CD4-positive, alpha-beta T cell treated with Interleukin-4 for 4 hours (primary cell): ENCODE results near the gene ZNHIT1.
"Not testable (repeated sequence)": the region's sequence is repeated elsewhere in the genome, so short reads cannot be mapped to it uniquely, and the experiment has no call there.

ENCODE experiments used
- DNase-seq: peaks from one replicate; pipeline ENCODE4 v3.0.0-alpha.2; 2020

Gene ZNHIT1

GRCh38 chr7:101189109-101189508 lies 28.9 kb upstream of the ZNHIT1 start:
- no peak for DNase-seq

GRCh38 chr7:101195884-101196283 lies 22.1 kb upstream of the ZNHIT1 start:
- DNase-seq = no peak

GRCh38 chr7:101197991-101198390 lies 20.0 kb upstream of the ZNHIT1 start:
- no peak for DNase-seq

GRCh38 chr7:101198476-101198875 lies 19.5 kb upstream of the ZNHIT1 start:
- no peak for DNase-seq

- not testable (repeated sequence) for DNase-seq
Observed at GRCh38 chr7:101199522-101199921, 18.4 kb upstream of the ZNHIT1 start.

GRCh38 chr7:101200504-101200861 lies 17.5 kb upstream of the ZNHIT1 start:
- DNase-seq = no peak

- no peak for DNase-seq
Observed at GRCh38 chr7:101200862-101201599, 16.9 kb upstream of the ZNHIT1 start, which contains the start of gene MOGAT3. MOGAT3 (minus strand) TSS chr7:101201036; CDS start chr7:101200854, 182 bp downstream.

GRCh38 chr7:101201695-101202602 lies 16.0 kb upstream of the ZNHIT1 start:
- DNase-seq = no peak

- no peak for DNase-seq
Observed at GRCh38 chr7:101202603-101202918, 15.4 kb upstream of the ZNHIT1 start.

GRCh38 chr7:101203740-101204738 lies 13.9 kb upstream of the ZNHIT1 start:
- DNase-seq = peak; percentile 43

- no peak for DNase-seq
Observed at GRCh38 chr7:101205901-101206664, 11.9 kb upstream of the ZNHIT1 start.

- DNase-seq = no peak
Observed at GRCh38 chr7:101206665-101207042, 11.3 kb upstream of the ZNHIT1 start.

GRCh38 chr7:101207459-101207858 lies 10.5 kb upstream of the ZNHIT1 start:
- DNase-seq = no peak

- DNase-seq = no peak
Observed at GRCh38 chr7:101208794-101209193, 9.2 kb upstream of the ZNHIT1 start.

- DNase-seq = no peak
Observed at GRCh38 chr7:101210143-101210542, 7.8 kb upstream of the ZNHIT1 start.

- no peak for DNase-seq
Observed at GRCh38 chr7:101211501-101211900, 6.5 kb upstream of the ZNHIT1 start.

- no peak for DNase-seq
Observed at GRCh38 chr7:101212014-101212413, 6.0 kb upstream of the ZNHIT1 start.

GRCh38 chr7:101216001-101216859 lies 1.7 kb upstream of the ZNHIT1 start:
- no peak for DNase-seq

- DNase-seq = no peak
Observed at GRCh38 chr7:101216860-101217387, 1.0 kb upstream of the ZNHIT1 start.

GRCh38 chr7:101218236-101219125 lies 516 bp downstream of the ZNHIT1 start:
- DNase-seq = no peak
